ENCODE results near the gene TRAPPC3L.

The TRAPPC3L gene

DNA sequence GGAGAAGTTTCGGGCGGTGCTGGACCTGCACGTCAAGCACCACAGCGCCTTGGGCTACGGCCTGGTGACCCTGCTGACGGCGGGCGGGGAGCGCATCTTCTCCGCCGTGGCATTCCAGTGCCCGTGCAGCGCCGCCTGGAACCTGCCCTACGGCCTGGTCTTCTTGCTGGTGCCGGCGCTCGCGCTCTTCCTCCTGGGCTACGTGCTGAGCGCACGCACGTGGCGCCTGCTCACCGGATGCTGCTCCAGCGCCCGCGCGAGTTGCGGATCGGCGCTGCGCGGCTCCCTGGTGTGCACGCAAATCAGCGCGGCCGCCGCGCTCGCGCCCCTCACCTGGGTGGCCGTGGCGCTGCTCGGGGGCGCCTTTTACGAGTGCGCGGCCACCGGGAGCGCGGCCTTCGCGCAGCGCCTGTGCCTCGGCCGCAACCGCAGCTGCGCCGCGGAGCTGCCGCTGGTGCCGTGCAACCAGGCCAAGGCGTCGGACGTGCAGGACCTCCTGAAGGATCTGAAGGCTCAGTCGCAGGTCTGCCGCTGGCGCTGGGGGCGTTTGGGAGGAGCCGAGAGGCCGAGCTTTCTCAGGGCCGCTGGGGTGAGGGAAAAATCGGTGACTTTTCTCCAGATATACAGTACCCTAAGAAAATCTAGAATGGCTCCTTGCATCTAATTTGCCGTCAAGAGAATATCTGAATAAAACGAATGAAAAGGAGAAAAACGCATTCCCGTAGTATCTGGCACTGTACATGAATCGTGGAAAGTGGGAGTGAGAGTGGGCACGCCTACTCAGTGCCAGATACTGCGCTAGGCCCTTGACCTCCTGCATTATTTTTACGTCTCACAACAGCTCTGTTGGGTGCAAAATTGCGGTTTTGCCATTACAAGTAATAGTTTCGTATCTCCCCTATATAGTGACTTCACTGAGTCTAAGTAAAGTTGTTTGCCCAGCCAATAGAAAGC is 83.3 kb downstream of the TRAPPC3L start:
- peak; percentile 64 for DNase-seq

DNA sequence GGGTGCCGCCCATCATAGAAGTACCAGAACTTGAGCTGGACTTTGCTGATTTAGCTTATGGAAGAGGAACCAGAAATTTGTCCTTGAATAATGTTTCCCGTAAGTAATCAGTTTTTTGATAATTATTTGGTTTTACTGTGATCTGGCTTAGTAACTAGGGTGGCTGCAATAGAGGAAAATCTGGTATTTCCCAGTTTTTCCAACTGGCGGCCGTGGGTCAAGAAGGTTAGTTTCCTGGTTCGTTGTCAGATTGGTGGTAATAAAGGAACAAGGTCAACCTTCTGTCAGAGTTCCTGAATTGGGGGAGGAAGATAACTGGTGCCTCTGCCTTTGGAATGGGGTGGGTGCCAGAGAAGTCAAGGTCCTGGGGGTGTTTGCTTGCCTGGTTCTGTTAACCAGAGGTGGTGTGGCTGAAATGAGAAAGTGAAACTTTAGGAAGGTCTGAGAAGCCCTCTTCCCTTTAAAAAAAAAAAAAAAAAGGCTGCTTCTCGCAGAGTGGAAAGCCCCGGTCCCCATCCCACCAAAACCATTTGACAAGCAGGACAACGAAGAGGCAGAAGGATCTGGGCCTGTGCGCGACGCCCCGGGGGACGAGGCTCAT is 84.1 kb downstream of the TRAPPC3L start, which contains the start of gene CALHM6:
TSS of gene CALHM6 (plus strand) at position 45 of the 601 bp plus-strand sequence. CDS start at position 600, 555 bp downstream.
- DNase-seq, result no peak

DNA sequence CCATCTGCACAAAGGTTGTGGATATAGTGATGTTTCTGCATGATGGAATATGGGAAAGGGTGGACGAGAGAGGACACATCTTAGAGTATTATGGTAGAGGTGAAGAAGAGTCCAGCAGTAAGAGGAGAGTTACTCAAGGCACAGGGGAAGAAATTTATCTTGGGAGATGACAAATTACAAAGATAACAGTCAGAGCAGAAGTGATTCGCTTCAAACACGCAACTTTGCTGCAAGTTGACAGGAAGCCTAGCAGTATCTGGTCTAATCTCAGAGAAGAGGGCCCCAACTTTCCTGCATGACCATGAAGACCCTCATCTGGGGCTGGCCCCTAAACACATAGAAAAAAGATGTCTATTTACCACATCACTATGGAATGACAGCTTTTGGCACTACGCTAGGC is 85.6 kb downstream of the TRAPPC3L start:
- DNase-seq, result no peak

DNA sequence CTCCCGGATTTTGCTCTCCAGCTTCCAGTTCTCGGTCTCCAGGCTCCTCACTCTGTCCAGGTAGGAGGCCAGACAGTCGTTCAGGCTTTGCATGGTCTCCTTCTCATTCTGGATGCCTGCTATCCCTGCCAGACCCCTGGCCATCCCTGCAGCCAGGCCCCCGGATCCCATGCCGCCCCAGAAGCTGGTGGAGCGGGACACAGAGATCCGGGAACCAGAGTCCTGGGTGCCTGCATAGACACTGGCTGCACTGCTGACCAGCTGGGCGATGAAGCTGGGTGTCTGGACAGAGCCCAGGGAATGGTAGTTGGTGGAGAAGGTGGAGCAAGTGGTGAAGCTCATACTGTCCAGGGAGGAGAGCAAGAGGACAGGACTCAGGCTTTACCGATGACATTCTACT is 87.2 kb downstream of the TRAPPC3L start:
- no peak for DNase-seq

DNA sequence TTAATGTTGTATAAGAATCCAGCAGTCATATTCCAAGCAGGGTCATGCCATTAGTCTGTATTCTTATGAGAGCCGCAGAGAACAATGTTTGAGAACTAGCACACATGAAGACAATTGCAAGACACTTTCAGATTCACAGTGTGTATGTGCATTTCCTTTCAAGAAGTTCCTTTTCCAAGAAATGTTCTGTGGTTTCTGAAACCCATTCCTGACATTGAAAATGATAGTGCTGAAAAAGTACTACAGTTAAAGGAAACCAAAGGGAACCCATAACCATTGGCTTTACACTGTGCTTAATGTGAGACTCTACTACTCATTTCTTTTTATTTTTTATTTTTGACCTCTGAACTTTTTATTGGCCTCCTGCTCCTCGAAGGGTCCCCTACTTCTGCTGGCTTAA is 88.6 kb downstream of the TRAPPC3L start:
- DNase-seq, result no peak

DNA sequence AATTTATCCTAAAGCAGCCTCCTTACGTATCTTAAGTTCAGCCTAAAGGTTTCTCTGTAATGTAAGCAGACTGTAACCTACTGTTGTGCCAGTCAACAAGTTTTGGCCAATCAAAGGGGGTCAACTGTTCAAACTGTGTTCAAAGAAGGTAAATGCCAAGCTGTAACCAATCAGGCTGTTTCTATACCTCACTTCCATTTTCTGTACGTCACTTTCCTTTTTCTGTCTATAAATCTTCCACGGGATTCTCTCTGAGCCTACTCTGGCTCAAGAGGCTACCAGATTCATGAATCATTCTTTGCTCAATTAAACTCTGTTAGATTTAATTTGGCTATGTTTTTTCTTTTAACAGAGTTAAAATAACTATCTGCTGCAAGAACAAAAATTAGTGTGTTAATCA is 89.4 kb downstream of the TRAPPC3L start:
- no peak for DNase-seq

DNA sequence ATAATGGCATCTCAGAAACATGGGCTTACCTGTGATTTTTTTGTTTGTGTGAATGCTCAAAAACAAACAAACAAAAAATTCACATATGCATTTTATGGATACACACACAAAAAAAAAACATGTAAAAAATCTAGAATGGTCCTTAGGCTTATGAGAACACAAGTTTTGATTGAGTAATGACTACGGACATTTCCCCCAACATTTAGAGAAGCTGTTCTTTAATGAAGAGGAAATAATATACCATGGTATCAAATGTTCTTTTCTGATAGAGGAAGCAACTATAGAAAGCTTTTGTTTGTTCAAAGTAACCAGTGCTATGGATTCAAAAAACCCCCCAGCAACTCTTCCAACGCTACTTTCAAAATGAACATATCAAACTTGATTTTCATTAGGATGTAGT is 93.0 kb downstream of the TRAPPC3L start:
- no peak for DNase-seq

DNA sequence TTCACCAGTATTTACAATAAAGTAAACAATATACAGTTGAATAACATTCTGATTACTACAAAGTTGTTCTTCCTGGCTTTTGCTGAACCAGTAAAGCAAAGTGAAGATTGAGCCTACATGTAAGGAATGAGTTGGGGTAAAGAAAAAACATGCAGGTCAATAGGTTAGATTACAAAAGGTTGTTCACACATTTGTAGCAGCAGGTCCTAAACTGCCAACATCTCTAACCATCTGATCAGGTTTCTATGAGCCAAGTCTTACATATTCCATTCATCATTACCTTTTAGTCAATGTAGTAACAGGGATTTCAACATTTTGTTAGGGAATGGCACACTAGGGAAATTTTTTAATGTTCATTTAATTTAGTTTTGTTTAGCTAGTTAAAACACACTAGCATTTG is 93.6 kb downstream of the TRAPPC3L start:
- no peak for DNase-seq

DNA sequence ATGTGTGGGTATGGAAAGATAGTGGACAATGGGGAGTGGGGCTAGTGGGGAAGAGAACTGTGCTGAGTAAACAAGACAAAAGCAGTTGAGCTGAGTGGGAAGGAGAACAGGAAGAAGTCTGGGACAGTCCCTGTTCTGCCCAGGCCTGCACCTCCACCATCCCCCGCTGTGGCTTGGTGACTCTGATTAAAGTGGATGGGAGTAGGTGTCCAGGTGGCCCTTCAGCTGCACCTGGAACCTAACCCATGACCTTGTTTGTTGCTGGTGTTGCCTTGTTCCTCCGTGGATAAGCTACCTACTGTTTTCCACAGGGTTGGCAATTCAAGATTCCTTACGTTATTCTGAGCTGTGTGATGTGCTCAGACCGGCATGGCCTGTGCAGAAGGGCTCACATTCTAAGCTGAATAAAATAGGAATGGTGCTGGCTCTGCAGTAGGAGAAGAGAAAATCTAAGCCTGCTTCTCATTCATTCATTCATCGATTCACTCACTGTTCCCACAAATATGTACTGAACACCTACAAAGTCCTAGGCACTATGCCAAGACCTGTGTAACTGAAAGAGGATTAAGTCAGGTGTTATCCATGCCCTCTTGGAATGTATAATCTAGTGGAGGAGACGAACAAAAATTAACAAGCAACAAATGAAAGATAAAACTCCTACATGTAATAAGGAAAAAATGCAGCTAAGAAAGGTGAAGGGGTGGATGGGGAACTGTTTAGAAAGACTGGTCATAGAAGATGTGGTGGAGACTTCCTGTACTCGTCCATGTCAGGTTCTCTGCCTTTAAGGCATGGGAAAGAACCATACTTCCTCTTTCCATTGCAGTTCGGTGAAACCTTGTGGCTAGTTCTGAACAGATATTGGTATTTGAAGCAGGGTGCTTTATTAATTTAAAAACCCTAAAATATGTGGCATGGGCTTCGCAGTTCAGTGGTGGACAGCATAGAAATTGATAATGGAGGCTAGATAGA is 94.4 kb downstream of the TRAPPC3L start:
- peak; percentile 34 for DNase-seq

DNA sequence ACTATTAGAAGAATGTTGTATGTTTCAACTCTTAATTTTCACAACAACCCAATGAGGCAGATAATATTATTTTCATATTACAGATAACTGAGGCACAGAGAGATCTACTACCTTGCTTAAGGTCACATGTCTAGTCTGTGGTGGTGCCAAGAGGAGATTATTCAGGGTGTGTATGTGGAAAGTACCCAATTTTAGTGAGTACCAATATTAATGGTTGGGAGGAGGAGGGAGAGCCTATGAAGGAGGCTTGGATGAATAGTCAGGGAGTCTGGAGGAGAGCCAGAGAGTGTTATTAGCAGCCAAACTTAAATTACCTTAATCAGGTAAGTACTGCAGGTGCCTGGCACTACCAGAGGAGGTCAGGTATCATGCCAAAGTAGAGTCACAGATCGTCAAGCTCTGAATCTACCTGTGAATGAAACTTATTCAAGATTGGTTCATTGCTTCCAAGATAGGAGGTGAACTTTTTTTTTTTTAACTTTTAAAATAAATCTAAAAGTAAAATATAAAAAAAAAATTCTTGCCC is 95.2 kb downstream of the TRAPPC3L start:
- DNase-seq, result no peak

DNA sequence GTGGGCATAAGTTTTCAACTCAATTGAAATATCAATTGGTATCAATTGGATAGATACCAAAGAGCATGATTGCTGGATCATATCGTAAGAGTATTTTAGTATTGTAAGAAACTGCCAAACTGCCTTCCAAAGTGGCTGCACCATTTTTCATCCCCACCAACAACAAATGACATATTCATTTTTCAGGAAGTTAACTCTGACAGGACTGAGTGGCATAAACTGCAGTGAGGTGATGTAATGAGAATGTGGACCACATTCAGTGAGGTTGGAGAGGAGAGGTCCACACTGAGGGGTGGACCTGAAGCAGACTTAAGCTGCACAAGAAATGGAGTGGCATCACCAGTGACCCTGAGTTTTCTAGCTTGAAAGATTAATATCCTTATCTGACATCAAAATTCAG is 95.9 kb downstream of the TRAPPC3L start:
- DNase-seq, result no peak

DNA sequence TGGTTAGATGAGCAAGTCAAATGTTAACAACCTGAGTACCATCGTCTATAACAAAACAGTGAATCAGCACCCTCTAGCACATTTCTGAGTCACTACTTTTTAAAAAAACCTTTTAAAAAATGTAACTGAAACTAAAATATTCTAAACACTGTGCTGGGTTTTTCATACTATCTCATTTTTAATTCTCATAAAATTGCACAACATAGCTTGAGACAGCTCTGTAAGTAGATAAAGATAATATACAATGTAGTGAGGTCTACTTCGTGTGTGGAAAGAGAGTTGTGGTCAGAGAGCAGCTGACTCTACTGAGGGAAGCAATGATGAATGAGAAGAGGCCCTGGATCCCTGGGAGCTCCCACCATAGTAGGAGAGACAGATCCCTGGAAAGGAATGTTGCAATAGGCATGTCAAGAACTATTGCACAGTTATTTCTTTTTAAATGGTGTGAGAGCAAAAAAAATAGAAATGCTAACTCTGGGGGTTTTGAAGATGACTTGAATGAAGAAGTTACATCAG is 97.9 kb downstream of the TRAPPC3L start:
- peak; percentile 35 for DNase-seq

DNA sequence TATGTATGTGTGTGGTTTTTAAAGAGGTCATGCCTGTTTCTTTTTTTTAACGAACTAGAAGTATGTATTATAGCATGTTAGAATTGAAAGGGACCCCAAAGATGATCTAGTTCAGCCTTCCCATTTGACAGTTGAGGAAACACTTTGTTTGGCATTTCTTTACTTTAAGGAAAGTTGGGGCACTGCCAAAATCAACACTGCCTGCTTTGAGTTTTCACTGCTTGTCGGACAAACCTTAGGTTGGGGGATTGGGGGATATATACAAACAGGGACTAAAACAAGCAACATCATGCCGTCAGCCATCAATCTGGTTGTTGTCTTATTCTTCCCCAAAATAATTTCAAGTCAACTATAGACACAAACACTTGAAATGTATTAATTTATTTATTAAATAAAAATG is 98.4 kb downstream of the TRAPPC3L start:
- DNase-seq, result no peak

DNA sequence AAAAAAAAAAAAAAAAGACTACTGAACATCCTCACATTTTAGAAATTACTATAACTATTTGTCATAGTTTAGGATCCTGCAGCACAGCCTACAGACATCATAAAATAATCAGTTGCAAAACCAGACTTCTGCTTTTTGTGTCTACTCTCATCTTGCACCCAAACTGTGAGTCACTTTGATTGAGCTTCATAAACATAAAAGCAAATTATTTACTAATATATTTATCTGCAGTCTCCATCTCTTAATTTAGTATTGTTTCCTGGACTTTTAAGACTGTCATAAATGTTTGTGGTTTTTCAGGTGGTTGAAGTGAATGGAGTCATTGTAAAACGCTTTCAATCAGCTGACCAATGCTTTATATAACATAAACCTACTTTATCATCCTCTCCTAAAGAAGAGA is 99.1 kb downstream of the TRAPPC3L start:
- DNase-seq, result no peak

DNA sequence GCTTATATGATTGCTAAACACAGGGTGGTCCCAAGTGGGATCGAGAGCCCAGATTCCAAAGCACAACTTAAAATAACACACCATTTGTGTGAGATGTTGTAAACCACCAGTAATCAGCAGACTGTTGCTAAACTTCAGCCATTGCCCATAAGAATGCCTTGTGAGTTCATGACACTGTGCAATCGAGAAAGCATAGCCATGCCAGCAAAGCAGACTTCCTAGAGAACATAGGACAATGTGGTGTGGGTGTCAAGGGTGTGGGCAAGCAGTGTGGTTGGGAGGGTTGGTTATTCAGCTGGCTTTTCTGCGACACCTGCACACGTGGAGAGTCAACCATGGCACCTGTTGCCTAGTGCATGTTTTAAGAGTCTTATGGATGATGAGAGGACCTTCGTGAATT is 100.4 kb downstream of the TRAPPC3L start:
- no peak for DNase-seq

All from hematopoietic multipotent progenitor cell treated with erythropoietin and hydrocortisone succinate and interleukin-3 and kit ligand, for 8 days (in vitro differentiated cells).